ENCODE data around the gene DNAJC5.
A peak's percentile ranks its signal among the peaks of the same experiment; 100 is the strongest.
"Not testable (repeated sequence)": the region's sequence is repeated elsewhere in the genome, so short reads cannot be mapped to it uniquely, and the experiment has no call there.

Gene DNAJC5

GRCh38 chr20:63958471-63958870 is 63.5 kb downstream of the DNAJC5 start:
- no peak overlapping the region; the same call in 1 of the 2 replicates for H3K4me2 ChIP-seq (ENCODE audit: low read length)
- H3K79me2 ChIP-seq (ENCODE audit: insufficient read depth, low read length) = no peaks in the 10 kb centered on the region
- no peaks in the 10 kb centered on the region for H3F3A ChIP-seq (ENCODE audit: insufficient read depth, low read length)
- H3K9me3 ChIP-seq (ENCODE audit: low read length) = no peaks in the 10 kb centered on the region
- peaks cover 41% of the 10 kb centered on the region for H3K4me1 ChIP-seq (ENCODE audit: insufficient read depth, low read length, severe bottlenecking)
- H3K4me3 ChIP-seq (ENCODE audit: low read depth, low read length, poor library complexity, severe bottlenecking) = no peak overlapping the region
- no peak for TF ChIP-seq EZH2 (IDR thresholded peaks at IDR 0.05; ENCODE audit: borderline replicate concordance, low read length)
- TF ChIP-seq CTCF (IDR thresholded peaks at IDR 0.05; ENCODE audit: low read length) = no peak
- peak overlapping the region; percentile 74 for H3K27ac ChIP-seq (ENCODE audit: low read depth, low read length, poor library complexity, severe bottlenecking)
- H3K9ac ChIP-seq (ENCODE audit: low read length) = no peak overlapping the region
- H3K9me2 ChIP-seq (ENCODE audit: low read depth, low read length) = no peaks in the 10 kb centered on the region
- no peaks in the 10 kb centered on the region for H4K20me1 ChIP-seq (ENCODE audit: insufficient read depth, low read length)
- no peaks in the 10 kb centered on the region for H3K27me3 ChIP-seq (ENCODE audit: insufficient read depth, low read length)
- no peak overlapping the region for H2AFZ ChIP-seq (ENCODE audit: low read length)
- peaks cover 40% of the 10 kb centered on the region for H3K36me3 ChIP-seq (ENCODE audit: insufficient read depth, low read length)

- Histone ChIP-seq H2AFZ (ENCODE audit: low read length) (no peak overlapping the region), H3K9me3 (ENCODE audit: low read length) (no peaks in the 10 kb centered on the region), H4K20me1 (ENCODE audit: insufficient read depth, low read length) (no peaks in the 10 kb centered on the region), H3K36me3 (ENCODE audit: insufficient read depth, low read length) (peaks cover 47% of the 10 kb centered on the region), H3K79me2 (ENCODE audit: insufficient read depth, low read length) (no peaks in the 10 kb centered on the region), H3K4me1 (ENCODE audit: insufficient read depth, low read length, severe bottlenecking) (peaks cover 35% of the 10 kb centered on the region), H3K27me3 (ENCODE audit: insufficient read depth, low read length) (no peaks in the 10 kb centered on the region), H3K9me2 (ENCODE audit: low read depth, low read length) (no peaks in the 10 kb centered on the region), H3K27ac (ENCODE audit: low read depth, low read length, poor library complexity, severe bottlenecking) (no peak overlapping the region), H3K4me3 (ENCODE audit: low read depth, low read length, poor library complexity, severe bottlenecking) (no peak overlapping the region), H3K4me2 (ENCODE audit: low read length) (no peak overlapping the region), H3F3A (ENCODE audit: insufficient read depth, low read length) (no peaks in the 10 kb centered on the region), H3K9ac (ENCODE audit: low read length) (no peak overlapping the region)
- no peak for TF ChIP-seq EZH2 (IDR thresholded peaks at IDR 0.05; ENCODE audit: borderline replicate concordance, low read length)
- no peak for TF ChIP-seq CTCF (IDR thresholded peaks at IDR 0.05; ENCODE audit: low read length)
Measured at GRCh38 chr20:63958964-63959698, 64.2 kb downstream of the DNAJC5 start.

GRCh38 chr20:63959699-63960075 is 64.8 kb downstream of the DNAJC5 start:
- Histone ChIP-seq H3K27me3 (ENCODE audit: insufficient read depth, low read length) (no peaks in the 10 kb centered on the region), H3K79me2 (ENCODE audit: insufficient read depth, low read length) (no peaks in the 10 kb centered on the region), H3K36me3 (ENCODE audit: insufficient read depth, low read length) (peaks cover 52% of the 10 kb centered on the region), H2AFZ (ENCODE audit: low read length) (no peak overlapping the region), H3K4me1 (ENCODE audit: insufficient read depth, low read length, severe bottlenecking) (peaks cover 29% of the 10 kb centered on the region), H3K9ac (ENCODE audit: low read length) (no peak overlapping the region), H3K4me3 (ENCODE audit: low read depth, low read length, poor library complexity, severe bottlenecking) (no peak overlapping the region), H3F3A (ENCODE audit: insufficient read depth, low read length) (no peaks in the 10 kb centered on the region), H3K9me3 (ENCODE audit: low read length) (no peaks in the 10 kb centered on the region), H3K27ac (ENCODE audit: low read depth, low read length, poor library complexity, severe bottlenecking) (no peak overlapping the region), H4K20me1 (ENCODE audit: insufficient read depth, low read length) (no peaks in the 10 kb centered on the region), H3K9me2 (ENCODE audit: low read depth, low read length) (no peaks in the 10 kb centered on the region), H3K4me2 (ENCODE audit: low read length) (no peak overlapping the region)
- TF ChIP-seq CTCF (IDR thresholded peaks at IDR 0.05; ENCODE audit: low read length) (no peak), EZH2 (IDR thresholded peaks at IDR 0.05; ENCODE audit: borderline replicate concordance, low read length) (no peak)

GRCh38 chr20:63960654-63961621 is 66.0 kb downstream of the DNAJC5 start:
- H3K79me2 ChIP-seq (ENCODE audit: insufficient read depth, low read length); H3K27ac ChIP-seq (ENCODE audit: low read depth, low read length, poor library complexity, severe bottlenecking); H3K9ac ChIP-seq (ENCODE audit: low read length); H3K4me3 ChIP-seq (ENCODE audit: low read depth, low read length, poor library complexity, severe bottlenecking); H3K4me2 ChIP-seq (ENCODE audit: low read length); H3K9me3 ChIP-seq (ENCODE audit: low read length); H4K20me1 ChIP-seq (ENCODE audit: insufficient read depth, low read length); H3K27me3 ChIP-seq (ENCODE audit: insufficient read depth, low read length); H3F3A ChIP-seq (ENCODE audit: insufficient read depth, low read length); H3K9me2 ChIP-seq (ENCODE audit: low read depth, low read length); H2AFZ ChIP-seq (ENCODE audit: low read length): not testable (repeated sequence)
- peaks cover 19% of the 10 kb centered on the region for H3K4me1 ChIP-seq (ENCODE audit: insufficient read depth, low read length, severe bottlenecking)
- H3K36me3 ChIP-seq (ENCODE audit: insufficient read depth, low read length) = peaks cover 53% of the 10 kb centered on the region
